Lung (tissue), 12 donors: ENCODE results near the gene C4orf17. TPM values are rescaled to one million over a fixed set of nuclear protein-coding genes. Genes with fewer than 3 reads are reported as not detected.

Experiments
- ATAC-seq: fragments of 200-7000 bp; cut with Tn5 transposase; one replicate; pipeline ENCODE4 v1.9.1; 2020; ENCODE audit warnings: moderate number of reproducible peaks; ENCODE audit not compliant: insufficient read depth, low FRiP score
- DNase-seq, 3 donors: peaks; one replicate each; pipeline ENCODE4 v3.0.0-alpha.2; 2013 to 2017
- H3K27ac ChIP-seq, 2 donors: one replicate each; pipeline ENCODE4 v1.5.1; 2013; ENCODE audit warnings: mild to moderate bottlenecking in 2 of 2, moderate library complexity in 2 of 2, control low read depth in 1 of 2, inconsistent platforms in 1 of 2, low read depth in 1 of 2, low read length in 1 of 2
- H3K27me3 ChIP-seq, 3 donors: one replicate each; pipeline ENCODE4 v1.5.1; 2013; ENCODE audit warnings: low read length in 2 of 3; ENCODE audit not compliant: control insufficient read depth in 3 of 3, insufficient read depth in 3 of 3
- H3K36me3 ChIP-seq, 4 donors: one replicate each; pipeline ENCODE4 v1.5.1; 2013; ENCODE audit warnings: low read length in 4 of 4, mild to moderate bottlenecking in 1 of 4, moderate library complexity in 1 of 4; ENCODE audit not compliant: control insufficient read depth in 4 of 4, insufficient read depth in 4 of 4
- H3K4me1 ChIP-seq, 5 donors: one replicate each; pipeline ENCODE4 v1.5.1; 2013; ENCODE audit warnings: low read length in 5 of 5, mild to moderate bottlenecking in 2 of 5, moderate library complexity in 1 of 5; ENCODE audit not compliant: control insufficient read depth in 5 of 5, insufficient read depth in 5 of 5
- H3K4me3 ChIP-seq: one replicate; pipeline ENCODE4 v1.5.1; 2013; ENCODE audit warnings: mild to moderate bottlenecking, control low read depth, moderate library complexity
- H3K9ac ChIP-seq, 2 donors: one replicate each; pipeline ENCODE4 v1.5.1; 2013; ENCODE audit warnings: low read length in 2 of 2, control low read depth in 1 of 2; ENCODE audit not compliant: insufficient read depth in 1 of 2
- H3K9me3 ChIP-seq, 4 donors: one replicate each; pipeline ENCODE4 v1.5.1; 2013; ENCODE audit warnings: low read length in 3 of 4, mild to moderate bottlenecking in 1 of 4, moderate library complexity in 1 of 4; ENCODE audit not compliant: control insufficient read depth in 4 of 4, insufficient read depth in 3 of 4
- WGBS, 2 donors: extraction: QIAGEN DNeasy Blood & Tissue Kit; methylation state at CpG; one replicate each; pipeline ENCODE4 v1.1.7; 2013; 5-methylcytosine and 5-hydroxymethylcytosine counted together
- polyA plus RNA-seq, 2 donors: library from polyadenylated mRNA; stranded (reverse); fragments of 200-250 nt; gene quantifications; one replicate each; pipeline ENCODE4 v1.2.1, GENCODE V29; 2013
- total RNA-seq, 2 donors: library from RNA; depleted of rRNA in 1 of 2; stranded (reverse); fragments of >200 nt in 1 of 2; gene quantifications; one replicate each; pipeline ENCODE4 v1.2.1, GENCODE V29; 2014 to 2021
- TF ChIP-seq, protein P1 (sequence below): IDR thresholded peaks from 2 replicates; pipeline ENCODE4 v1.5.1; 2012; ENCODE audit warnings: mild to moderate bottlenecking; ENCODE audit errors: control extremely low read depth, extremely low read depth
- donor health status: control.
- donor health status: control.
- donor health status: Bipolar disorder and iron deficiency.
- donor health status: healthy.
- donor health status: DM: yes; HTN: yes; CAD: no.

C4orf17 gene
- total and polyA plus RNA-seq, 4 donors: not detected

DNA sequence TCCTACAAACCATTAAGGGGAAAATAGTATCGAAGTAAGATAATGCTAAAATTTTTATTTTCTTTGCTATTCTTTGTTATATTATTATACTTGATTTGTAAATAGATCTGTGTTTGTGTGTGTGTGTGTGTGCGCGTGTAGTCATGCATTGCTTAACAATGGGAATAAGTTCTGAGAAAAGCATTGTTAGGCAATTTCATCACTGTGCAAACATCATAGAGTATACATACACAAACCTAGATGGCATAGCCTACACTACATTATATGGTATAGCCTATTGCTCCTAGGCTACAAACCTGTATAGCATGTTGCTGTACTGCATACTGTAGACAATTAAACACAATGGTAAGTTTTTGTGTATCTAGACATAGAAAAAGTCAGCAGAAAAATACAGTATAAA is 80.9 kb downstream of the C4orf17 start:
- TF ChIP-seq, protein P1, sequence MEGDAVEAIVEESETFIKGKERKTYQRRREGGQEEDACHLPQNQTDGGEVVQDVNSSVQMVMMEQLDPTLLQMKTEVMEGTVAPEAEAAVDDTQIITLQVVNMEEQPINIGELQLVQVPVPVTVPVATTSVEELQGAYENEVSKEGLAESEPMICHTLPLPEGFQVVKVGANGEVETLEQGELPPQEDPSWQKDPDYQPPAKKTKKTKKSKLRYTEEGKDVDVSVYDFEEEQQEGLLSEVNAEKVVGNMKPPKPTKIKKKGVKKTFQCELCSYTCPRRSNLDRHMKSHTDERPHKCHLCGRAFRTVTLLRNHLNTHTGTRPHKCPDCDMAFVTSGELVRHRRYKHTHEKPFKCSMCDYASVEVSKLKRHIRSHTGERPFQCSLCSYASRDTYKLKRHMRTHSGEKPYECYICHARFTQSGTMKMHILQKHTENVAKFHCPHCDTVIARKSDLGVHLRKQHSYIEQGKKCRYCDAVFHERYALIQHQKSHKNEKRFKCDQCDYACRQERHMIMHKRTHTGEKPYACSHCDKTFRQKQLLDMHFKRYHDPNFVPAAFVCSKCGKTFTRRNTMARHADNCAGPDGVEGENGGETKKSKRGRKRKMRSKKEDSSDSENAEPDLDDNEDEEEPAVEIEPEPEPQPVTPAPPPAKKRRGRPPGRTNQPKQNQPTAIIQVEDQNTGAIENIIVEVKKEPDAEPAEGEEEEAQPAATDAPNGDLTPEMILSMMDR: no peak
- Histone ChIP-seq H3K9ac (no peak overlapping the region), H3K27me3 (no peaks in the 10 kb centered on the region), H3K27ac (no peak overlapping the region), H3K9me3 (no peaks in the 10 kb centered on the region), H3K4me3 (no peak overlapping the region), H3K36me3 (no peaks in the 10 kb centered on the region), H3K4me1 (no peaks in the 10 kb centered on the region)
- ATAC-seq (no peak), DNase-seq (no peak)
- WGBS, 2 donors: 92 to 95% methylated on average over 3 of the region's 3 CpGs

Other genes starting within 250 kb of the C4orf17 start
- gene ADH1A, start 220.0 kb upstream of the C4orf17 start, total RNA-seq: 1 to 10 TPM in 1 of 2 donors, under 1 TPM in 1; 0.23 to 1.4 TPM
- under 1 TPM in 1 of 2 donors, not detected in 1; 0.06 TPM for gene ADH1A, start 220.0 kb upstream of the C4orf17 start, polyA plus RNA-seq
- gene ADH1B, start 189.6 kb upstream of the C4orf17 start, total RNA-seq: 1,000 to 10,000 TPM in 1 of 2 donors, 100 to 1,000 TPM in 1; 364 to 1,115 TPM
- gene ADH1B, start 189.6 kb upstream of the C4orf17 start, polyA plus RNA-seq: 100 to 1,000 TPM; 106 to 186 TPM
- gene ADH1C, start 158.3 kb upstream of the C4orf17 start, total RNA-seq: 1 to 10 TPM; 5.9 to 6.9 TPM
- gene ADH1C, start 158.3 kb upstream of the C4orf17 start, polyA plus RNA-seq: 10 to 100 TPM in 1 of 2 donors, 1 to 10 TPM in 1; 2.6 to 14.8 TPM
- gene ADH7, start 75.7 kb upstream of the C4orf17 start, total RNA-seq: 1 to 10 TPM in 1 of 2 donors, under 1 TPM in 1; 0.71 to 5.4 TPM
- 1 to 10 TPM; 1.9 to 3.9 TPM for gene ADH7, start 75.7 kb upstream of the C4orf17 start, polyA plus RNA-seq
- 10 to 100 TPM in 1 of 2 donors, 1 to 10 TPM in 1; 3.9 to 12.2 TPM for gene TRMT10A, start 53.0 kb downstream of the C4orf17 start, total RNA-seq
- 1 to 10 TPM; 3.0 to 5.6 TPM for gene TRMT10A, start 53.0 kb downstream of the C4orf17 start, polyA plus RNA-seq
- under 1 TPM; 0.40 to 0.57 TPM for gene MTTP, start 63.8 kb downstream of the C4orf17 start, total RNA-seq
- under 1 TPM; 0.04 to 0.10 TPM for gene MTTP, start 63.8 kb downstream of the C4orf17 start, polyA plus RNA-seq
- gene C4orf54, start 146.8 kb downstream of the C4orf17 start, total RNA-seq: under 1 TPM; 0.03 to 0.06 TPM
- gene C4orf54, start 146.8 kb downstream of the C4orf17 start, polyA plus RNA-seq: under 1 TPM; under 0.01 TPM